Measurements from ENCODE around the gene FAM193A.
"Not testable (repeated sequence)": the region's sequence is repeated elsewhere in the genome, so short reads cannot be mapped to it uniquely, and the experiment has no call there.

The FAM193A gene

DNA sequence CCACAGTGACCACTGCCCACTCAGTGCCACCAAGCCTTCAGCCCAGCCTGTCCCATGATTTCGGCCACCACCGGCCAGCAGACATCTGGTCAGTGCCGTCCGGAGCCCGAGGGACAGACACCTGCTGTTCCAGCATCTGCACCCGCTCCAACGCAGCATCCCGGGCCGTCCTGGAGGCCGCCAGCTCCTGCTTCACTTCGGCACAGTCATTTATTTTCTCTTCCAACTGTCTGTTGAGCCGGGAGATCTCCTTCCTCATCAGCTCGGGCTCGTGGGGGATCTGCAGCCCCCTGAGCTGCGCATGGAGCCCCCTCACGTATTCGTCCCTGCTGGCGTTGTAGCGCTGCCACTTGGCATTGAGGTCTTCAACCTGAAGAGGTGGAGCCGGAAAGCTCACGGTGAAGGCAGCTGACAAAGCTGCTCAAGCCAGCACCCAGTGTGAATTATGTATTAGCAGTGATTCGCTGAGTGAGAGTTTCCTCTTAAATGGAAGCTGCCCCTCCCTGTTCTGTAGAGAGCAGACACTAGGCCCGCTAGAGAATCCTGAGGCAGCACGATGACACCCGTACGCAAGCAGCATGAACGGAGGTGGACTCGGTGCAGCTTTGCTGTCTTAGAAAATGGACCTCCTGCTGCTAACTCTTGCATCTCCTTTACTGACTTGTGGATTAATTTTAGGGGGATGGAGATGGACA, 208.3 kb downstream of the FAM193A start:
- no peak for DNase-seq (ENCODE audit: low read depth in 1 of 2, low spot score in 1 of 2)

DNA sequence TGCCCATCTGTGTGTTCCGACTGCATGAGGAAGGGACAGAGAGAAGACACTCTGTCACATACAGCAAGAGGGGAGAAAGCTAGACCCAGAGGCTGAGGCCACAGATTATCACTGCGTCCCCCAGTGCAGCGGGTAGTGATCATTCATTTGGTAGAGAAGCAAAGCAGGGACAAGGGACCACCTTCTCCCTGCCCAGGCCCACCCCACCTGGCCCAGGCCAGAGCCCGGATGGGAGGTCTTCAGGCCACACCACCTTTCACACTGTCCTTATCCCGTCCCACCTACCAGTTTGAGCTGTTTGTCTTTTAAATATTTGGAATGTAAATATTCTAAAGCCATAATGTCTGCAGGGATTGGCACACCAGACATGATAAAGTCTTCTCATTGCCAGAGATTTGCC, 209.1 kb downstream of the FAM193A start:
- DNase-seq (ENCODE audit: low read depth in 1 of 2, low spot score in 1 of 2) = no peak

DNA sequence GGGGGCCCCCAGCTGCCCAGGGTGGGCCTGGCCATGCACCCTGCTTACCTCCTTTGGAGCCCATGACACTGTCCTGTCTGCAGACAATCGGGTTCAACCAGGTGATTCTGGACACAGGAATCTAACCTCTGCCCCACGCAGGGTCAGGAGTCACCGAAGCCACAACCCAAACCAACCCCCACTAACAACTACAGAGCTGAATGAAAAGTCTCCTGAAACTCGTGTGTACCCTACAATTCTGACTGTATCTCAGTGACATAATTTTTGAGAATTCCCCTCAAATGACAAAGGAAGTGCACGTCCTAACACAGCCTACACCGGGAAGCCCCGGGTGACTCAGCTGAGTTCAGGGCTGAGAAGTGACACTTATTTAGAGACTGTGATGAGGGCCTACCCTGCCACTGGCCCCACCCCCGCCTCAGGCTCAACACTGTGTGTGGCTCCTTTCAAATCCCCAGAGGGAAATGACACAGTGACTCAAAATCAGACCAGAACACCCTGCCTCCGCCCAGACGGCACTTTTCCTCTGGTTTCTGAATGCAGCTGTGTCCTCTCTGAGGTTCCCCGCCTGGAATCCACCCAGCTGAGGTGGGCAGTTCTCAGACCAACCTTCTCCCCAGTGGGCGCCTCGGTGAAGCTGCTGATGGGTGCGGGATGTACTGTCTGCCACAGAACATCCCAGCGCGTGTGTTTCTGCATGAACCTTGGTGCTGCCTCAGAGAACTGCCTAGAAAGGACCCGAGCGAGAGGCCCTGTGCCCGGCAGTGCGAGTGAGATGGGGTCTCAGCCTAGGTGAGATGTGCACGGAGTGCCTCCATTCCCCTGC, 209.7 kb downstream of the FAM193A start:
- DNase-seq (ENCODE audit: low read depth in 1 of 2, low spot score in 1 of 2) = peak; percentile 68 to 87

DNA sequence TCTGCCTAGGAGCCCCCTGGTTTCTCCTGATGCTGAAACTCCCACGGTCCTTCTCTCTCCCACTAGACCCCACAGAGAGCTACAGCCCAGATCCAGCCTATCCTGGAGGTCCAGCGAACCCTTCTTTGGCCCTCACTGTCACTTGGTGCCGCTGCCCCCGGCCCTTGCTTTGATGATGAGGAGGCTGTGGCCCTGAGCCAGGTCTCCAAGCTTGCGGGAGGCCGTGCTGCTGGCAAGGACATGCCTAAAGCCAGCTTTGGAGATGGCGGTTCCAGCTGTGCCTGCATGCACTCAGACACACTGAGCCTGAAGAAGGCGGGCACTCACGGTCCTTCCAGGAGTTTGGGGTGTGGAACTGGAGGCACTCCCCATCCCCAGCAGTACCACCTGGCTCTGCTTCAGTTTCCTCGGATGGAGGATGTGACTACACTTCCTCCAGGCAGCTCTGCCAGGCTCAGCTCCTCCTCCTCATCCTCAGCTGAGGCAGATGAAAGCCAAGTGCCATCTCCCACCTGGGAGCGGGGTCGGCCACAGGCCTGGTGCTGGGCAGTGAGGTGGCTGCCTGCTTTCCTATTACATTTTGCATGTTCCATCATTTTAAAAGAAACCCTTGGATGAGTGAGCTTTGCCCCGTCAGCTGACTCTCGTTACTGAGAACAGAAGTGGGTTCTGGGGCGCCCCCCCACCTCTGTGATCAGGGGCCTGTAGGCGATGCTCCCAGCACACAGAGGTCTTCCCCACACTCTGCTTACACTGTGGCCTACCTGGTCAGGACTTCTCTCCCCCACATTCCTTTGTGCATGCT, 210.6 kb downstream of the FAM193A start:
- DNase-seq (ENCODE audit: low read depth in 1 of 2, low spot score in 1 of 2) = no peak

DNA sequence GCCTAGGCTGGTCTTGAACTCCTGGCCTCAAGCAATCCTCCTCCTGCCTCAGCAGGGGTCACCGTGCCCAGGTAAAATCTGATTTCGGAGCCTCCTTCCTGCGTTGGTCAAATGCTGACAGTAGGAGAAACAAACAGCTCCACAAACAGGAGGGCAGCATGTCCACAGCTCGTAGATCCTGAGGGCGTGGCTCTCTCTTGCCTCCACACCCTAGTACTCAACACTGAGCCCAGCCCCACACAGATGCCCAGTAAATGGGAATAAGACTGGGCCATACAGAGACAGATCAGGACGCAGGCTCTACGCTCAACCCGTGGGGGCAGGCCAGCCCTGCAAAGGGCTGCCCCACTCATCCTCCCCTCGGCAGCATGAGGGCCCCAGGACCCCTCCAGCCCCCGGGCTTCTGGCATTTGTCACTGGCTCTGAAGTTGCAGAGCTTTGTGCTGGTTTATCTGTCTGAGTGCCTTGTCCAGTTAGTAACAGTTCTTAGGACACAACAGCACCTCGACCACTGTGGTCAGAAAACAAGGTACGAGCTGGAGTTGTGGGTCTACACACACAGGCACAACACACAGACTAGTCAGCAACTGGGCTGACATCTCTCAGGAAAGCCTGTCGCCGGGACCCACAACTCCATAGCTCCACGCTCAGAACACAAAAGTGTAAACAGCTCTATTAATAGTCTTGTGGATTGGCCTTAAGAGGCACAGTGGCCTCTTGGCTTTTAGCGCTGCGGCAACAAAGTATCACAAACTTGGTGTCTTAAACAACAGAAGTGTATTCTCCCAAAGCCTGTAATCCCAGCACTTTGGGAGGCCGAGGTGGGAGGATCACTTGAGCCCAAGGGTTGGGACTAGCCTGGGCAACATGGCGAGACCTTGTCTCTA, 214.5 kb downstream of the FAM193A start:
- no peak for DNase-seq (ENCODE audit: low read depth in 1 of 2, low spot score in 1 of 2)

DNA sequence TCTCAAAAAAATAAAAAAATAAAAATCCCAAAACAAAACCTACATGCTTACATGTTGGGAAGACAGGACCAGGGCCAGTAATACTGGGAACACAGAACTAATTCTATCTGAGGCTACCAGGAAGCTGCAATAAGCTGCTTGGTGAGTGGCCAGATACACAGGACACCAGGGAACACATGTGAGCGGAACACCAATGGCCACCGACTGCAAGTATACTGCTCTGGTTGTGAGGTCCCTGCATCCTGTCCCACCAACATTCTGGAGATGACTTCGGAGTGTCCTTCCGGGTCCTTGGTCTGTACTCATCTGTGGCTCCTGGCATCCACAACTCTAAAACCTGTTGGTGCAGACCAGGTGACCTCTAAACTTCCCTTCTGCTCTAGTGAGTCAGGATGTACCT, 217.0 kb downstream of the FAM193A start:
- DNase-seq (ENCODE audit: low read depth in 1 of 2, low spot score in 1 of 2) = no peak

DNA sequence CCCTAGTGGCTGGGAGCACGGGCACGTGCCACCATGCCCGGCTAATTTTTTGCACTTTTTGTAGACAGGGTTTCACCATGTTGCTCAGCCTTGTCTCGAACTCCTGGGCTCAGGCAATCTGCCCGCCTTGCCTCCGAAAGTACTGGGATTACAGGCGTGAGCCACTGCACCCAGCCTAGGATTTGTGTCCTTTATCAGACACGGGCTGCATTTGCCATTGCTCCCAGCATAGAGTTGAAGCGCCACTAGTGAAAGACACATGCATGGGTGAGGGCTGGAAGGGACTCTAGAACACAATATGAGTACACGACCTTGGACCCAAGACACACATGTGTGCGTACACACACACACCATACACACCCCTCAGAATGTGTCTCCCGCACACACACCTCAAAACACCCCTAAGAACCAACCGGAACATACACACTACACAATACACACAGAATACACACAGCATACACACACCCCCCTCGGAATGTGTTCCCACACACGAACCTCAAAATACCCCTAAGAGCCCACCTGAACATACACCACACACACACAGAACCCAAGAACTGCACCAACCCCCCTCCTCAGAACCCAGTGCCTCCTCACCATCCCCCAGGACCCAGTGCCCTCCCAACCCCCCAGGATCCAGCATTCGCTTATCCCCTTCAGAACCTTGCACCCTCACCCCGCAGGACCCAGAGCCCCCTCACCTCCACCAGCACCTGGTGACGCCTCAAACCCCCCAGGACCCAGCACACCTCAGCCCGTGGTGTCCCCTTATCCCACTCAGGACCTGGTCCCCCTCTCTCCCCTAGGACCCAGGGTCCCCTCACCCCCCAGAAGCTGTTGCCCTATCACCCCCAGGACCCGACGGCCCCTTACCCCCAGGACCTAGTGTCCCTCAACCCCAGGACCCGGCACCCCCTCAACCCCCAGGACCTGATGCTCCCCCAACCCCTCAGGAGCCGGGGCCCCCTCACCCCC, 218.7 kb downstream of the FAM193A start:
- no peak for DNase-seq (ENCODE audit: low read depth in 1 of 2, low spot score in 1 of 2)

DNA sequence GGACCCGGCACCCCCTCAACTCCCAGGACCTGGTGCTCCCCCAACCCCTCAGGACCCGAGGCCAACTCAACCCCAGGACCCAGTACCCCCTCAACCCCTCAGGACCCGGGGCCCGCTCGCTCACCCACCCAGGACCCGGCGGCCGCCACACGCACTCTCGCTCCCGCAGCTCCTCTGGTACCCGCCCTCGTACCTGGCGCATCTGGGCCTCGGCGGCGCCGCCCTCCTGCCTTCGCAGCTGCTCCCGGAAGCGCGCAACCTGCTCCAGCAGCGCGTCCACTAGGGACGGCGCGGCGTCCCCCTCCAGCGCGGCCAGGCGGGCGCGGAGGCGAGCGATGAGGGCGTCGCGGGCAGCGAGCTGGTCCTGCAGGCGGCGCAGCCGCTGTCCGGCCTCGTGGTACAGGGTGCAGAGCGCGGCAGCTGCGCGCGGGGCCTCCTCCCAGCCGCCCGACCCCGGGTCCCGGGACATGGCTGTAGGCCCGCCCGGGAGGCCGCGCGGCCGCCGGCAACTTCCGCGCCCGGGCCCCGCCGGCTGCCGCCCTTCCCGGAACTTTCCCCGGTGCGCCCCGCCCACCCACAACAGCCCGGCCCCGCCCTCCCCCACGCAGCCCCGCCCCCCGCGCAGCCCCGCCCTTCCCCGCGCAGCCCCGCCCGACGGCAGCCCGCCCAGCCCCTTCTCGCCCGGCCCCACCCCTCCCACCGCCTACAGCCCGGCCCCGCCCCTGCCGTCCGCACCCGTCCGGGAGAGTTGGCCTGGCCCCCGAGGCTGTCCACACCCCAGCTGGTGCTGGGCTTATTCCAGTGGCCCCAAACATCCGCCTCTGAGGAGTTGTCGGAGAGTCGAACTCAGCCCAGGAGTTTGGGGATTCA, 219.6 kb downstream of the FAM193A start, which contains the start of gene TNIP2:
Gene TNIP2 (minus strand): TSS at position 516 of the 870 bp plus-strand sequence. CDS start 47 bp downstream, at position 469.
- DNase-seq (ENCODE audit: low read depth in 1 of 2, low spot score in 1 of 2) = peak; percentile 59 to 69

DNA sequence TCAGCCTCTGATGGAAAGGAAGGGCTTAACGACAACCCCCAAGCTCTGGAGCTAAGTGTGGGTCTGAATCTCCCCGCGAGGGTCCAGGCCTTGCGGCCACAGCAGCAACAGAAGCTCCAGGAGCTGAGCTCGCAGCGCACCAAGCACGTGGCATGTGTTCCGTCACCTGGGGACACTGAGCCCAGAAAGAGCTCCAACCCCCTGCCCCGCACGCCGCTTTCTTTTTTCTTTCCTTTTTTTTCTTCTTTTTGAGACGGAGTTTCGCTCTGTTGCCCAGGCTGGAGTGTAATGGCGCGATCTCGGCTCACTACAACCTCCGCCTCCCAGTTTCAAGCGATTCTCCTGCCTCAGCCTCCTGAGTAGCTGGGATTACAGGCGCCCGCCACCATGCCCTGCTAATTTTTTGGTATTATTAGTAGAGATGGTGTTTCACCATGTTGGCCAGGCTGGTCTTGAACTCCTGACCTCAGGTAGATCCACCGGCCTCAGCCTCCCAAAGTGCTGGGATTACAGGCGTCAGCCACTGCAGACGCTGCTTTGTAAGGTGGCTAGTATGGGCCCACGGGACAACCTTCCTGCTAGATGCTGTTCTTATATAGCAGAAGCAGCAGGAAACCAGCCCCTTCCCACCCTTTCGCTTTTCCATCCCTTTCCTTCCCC, 220.4 kb downstream of the FAM193A start:
- DNase-seq (ENCODE audit: low read depth in 1 of 2, low spot score in 1 of 2) = no peak

DNA sequence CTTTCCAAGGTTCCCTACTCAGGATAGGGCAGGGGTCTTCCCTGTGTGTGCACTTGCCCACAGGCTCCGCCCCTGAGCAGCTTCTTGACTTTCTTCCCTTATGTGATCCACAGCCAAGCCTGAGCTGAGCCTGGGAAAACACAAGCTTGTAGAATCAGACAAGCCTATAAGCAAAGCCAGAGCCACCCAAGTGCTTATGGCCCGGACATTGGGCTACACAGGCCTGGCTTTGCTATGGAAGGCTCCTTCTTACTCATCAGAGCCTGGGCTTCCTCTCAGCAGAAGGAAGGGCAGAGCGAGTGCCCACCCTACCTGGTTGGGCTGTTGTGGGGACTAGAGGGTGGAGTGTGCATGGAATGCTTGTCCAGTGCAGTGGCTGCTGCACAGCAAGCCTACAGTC, 221.0 kb downstream of the FAM193A start:
- no peak for DNase-seq (ENCODE audit: low read depth in 1 of 2, low spot score in 1 of 2)

DNA sequence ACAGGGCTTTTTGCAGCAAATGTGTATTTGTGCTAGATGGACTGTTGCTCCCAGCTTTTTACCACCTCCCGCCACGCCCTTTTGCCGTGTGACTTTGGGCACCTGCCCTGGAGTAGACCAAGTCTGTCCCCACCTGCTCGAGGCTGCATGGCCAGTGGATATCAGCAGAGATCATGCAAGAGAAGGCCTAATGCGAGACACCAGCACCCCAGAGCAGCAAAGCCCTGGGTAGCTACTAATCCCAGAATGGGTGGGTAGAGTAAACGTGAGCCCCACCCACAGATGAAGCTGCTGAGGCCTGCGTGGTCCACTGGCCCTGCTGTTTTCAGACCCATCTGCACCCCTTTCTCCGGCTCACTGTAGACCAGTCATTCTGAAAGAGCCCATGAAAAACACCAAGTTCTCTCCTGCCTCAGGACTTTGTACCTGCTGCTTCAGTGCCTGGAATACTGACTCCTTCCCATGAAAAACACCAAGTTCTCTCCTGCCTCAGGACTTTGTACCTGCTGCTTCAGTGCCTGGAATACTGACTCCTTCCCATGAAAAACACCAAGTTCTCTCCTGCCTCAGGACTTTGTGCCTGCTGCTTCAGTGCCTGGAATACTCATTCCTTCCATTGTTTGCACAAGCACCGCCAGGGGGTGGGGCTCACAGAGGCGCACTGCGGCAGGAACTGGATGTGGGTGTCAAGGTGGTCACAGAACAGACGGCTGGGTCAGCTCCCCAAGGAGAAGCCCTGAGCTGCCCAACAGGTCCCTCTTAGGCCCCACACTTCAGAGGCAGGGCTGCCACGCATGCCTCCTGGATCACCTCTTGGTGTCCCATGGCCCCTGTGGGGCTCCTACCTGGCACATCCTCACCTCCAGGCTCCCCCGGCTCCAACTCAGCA, 224.8 kb downstream of the FAM193A start:
- DNase-seq (ENCODE audit: low read depth in 1 of 2, low spot score in 1 of 2) = no peak

DNA sequence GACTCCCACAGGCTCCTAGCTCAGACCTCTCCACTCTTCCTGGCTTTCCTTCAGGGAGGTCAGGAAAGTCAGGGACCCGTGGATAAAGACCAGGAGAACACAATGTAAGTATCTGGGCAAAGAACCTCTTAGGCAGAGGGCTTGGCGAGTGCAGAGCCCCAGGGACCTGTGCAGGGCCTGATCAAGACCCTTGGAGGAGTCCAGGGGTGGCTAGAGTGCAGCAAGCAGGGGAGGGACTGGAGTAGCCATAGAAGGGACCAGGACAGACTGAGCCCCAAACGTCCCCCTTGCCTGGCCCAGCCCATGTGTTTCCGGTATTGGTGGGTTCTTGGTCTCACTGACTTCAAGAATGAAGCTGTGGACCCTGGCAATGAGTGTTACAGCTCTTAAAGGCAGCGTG, 225.6 kb downstream of the FAM193A start:
- DNase-seq (ENCODE audit: low read depth in 1 of 2, low spot score in 1 of 2) = no peak

DNA sequence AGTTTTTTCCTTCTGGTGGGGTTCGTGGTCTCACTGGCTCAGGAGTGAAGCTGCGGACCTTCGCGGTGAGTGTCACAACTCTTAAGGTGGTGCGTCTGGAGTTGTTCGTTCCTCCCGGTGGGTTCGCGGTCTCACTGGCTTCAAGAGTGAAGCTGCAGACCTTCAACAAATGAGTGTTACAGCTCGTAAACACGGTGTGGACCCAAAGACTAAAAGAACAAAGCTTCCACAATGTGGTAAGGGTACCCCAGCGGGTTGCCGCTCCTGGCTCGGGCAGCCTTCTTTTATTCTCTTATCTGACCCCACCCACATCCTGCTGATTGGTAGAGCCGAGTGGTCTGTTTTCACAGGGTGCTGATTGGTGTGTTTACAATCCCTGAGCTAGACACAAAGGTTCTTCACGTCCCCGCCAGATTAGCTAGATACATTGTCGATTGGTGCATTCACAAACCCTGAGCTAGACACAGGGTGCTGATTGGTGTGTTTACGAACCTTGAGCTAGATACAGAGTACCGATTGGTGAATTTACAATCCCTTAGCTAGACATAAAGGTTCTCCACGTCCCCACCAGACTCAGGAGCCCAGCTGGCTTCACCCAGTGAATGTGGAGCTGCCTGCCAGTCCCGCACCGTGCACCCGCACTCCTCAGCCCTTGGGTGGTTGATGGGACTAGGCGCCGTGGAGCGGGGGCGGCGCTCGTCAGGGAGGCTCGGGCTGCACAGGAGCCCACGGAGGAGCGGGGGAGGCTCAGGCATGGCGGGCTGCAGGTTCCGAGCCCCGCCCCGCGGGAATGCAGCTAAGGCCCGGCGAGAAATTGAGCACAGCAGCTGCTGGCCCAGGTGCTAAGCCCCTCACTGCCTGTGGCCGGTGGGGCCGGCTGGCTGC, 226.3 kb downstream of the FAM193A start:
- not testable (repeated sequence) for DNase-seq (ENCODE audit: low read depth in 1 of 2, low spot score in 1 of 2)

DNA sequence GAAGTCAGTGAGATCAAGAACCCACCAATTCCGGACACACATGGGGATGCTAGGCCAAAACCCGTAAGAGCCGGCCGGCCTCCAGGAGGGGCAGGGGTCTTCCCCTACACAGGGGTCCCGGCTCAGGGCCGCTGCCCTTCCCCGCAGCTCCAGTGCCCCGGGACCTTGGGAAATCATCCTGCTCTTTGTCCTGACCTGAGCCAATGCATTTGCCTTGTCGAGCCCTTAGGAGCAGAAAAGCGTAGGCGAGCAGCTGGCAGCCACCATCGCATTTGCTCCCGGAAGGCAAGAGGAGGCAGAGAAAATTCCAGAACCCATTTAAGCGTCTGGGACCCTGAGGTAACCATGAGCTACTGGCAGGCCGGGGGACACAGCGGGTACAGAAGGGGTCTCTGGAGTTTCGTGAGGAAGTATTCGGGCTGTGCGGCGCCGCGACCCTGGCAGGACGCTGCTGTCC, 227.1 kb downstream of the FAM193A start:
- DNase-seq (ENCODE audit: low read depth in 1 of 2, low spot score in 1 of 2) = no peak

DNA sequence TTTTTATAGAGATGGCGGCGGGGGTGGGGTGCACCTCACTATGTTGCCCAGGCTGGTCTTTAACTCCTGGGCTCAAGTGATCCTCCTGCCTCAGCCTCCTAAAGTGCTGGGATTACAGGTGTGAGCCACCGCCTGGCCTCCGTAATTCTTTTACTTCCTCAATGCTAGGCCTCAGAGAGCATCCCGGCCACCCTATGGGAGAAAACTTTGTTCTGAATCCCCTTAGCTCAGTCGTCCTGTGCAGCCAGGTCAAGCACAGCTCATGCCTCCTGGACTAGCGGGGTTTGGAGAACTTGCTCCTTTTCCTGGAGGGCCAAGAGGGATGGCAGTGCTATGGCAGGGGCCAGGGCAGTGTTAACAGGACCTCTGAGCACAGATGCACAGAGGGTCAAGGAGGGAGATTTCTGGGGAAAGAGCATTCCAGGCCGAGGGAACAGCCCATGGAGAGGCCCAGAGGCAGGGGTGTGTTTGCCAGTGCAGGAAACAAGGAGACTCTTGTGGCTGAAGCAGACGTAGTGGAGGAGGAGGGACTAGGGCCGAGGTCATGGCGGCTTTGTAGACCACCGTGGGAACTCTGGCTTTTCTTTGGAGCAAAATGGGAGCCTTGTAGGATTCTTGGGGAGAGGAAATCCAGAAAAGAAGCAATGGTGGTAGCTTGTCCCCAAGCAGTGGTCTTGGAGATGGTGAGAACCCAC, 229.5 kb downstream of the FAM193A start:
- no peak for DNase-seq (ENCODE audit: low read depth in 1 of 2, low spot score in 1 of 2)
